Measurements from ENCODE around the gene PIM3.

The PIM3 gene

GRCh38 chr22:49992921-49993648, 32.5 kb downstream of the PIM3 start:
- no peak for DNase-seq

- no peak for DNase-seq
These were observed 33.2 kb downstream of the PIM3 start for GRCh38 chr22:49993649-49994360.

- no peak for DNase-seq
These were observed 33.9 kb downstream of the PIM3 start for GRCh38 chr22:49994361-49995040.

- DNase-seq = no peak
These were observed 34.4 kb downstream of the PIM3 start for GRCh38 chr22:49995041-49995360.

GRCh38 chr22:49995361-49996118, 35.0 kb downstream of the PIM3 start:
- DNase-seq = no peak

GRCh38 chr22:49996119-49996517, 35.5 kb downstream of the PIM3 start:
- DNase-seq = no peak

- no peak for DNase-seq
These were observed 36.1 kb downstream of the PIM3 start for GRCh38 chr22:49996518-49997250.

- DNase-seq = no peak
These were observed 36.7 kb downstream of the PIM3 start for GRCh38 chr22:49997251-49997599.

GRCh38 chr22:49997932-49998717, 37.6 kb downstream of the PIM3 start:
- DNase-seq = no peak

- no peak for DNase-seq
These were observed 38.1 kb downstream of the PIM3 start for GRCh38 chr22:49998718-49999062.

- no peak for DNase-seq
These were observed 38.7 kb downstream of the PIM3 start for GRCh38 chr22:49999063-49999945.

GRCh38 chr22:49999946-50000586, 39.5 kb downstream of the PIM3 start:
- no peak for DNase-seq

GRCh38 chr22:50000587-50001387, 40.2 kb downstream of the PIM3 start:
- no peak for DNase-seq

- peak; percentile 48 for DNase-seq
These were observed 41.0 kb downstream of the PIM3 start for GRCh38 chr22:50001388-50002231.

- DNase-seq = no peak
These were observed 42.2 kb downstream of the PIM3 start for GRCh38 chr22:50002791-50003190.

GRCh38 chr22:50004918-50005317, 44.3 kb downstream of the PIM3 start:
- DNase-seq = no peak

GRCh38 chr22:50007057-50007511, 46.5 kb downstream of the PIM3 start:
- no peak for DNase-seq

Measured in eye (tissue), 1 donor.